Measurements from ENCODE around the gene PPFIBP2. TPM values are rescaled to one million over a fixed set of nuclear protein-coding genes. Genes with fewer than 3 reads are reported as not detected.

The PPFIBP2 gene
- total and polyA plus RNA-seq, 2 donors (not counting 1 experiment from before 2014, with no cell fraction given), result 22.3 to 175 TPM

- intact Hi-C loops (cut with micrococcal nuclease), result no loop called here
- H3K4me1 Mint-ChIP-seq, result peaks cover 61% of the 10 kb centered on the region
- H3K9me3 Mint-ChIP-seq (ENCODE audit: insufficient read depth), result no peaks in the 10 kb centered on the region
- Histone ChIP-seq H3K9me3 (ENCODE audit: control extremely low read depth in 1 of 3, control insufficient read depth in 2 of 3, insufficient read depth in 1 of 3, low read length in 2 of 3) (no peaks in the 10 kb centered on the region), H4K20me1 (ENCODE audit: control insufficient read depth, insufficient read depth, low read length, poor library complexity, severe bottlenecking) (no peaks in the 10 kb centered on the region), H2AFZ (ENCODE audit: insufficient read depth, low read depth, low read length, poor library complexity, severe bottlenecking) (no peak overlapping the region), H3K4me2 (replicated peaks; ENCODE audit: low read depth, low read length, poor library complexity, severe bottlenecking) (peak overlapping the region; percentile 10), H3K9ac (ENCODE audit: low read length) (no peak overlapping the region), H3K36me3 (replicated peaks in 1 of 2; ENCODE audit: control extremely low read depth in 1 of 2, control insufficient read depth in 1 of 2, extremely low read depth in 1 of 2, insufficient read depth in 2 of 2, low read length in 1 of 2) (no peaks in the 10 kb centered on the region), H3K4me3 (ENCODE audit: control extremely low read depth in 1 of 5, extremely low read depth in 1 of 5, insufficient read depth in 1 of 5, low read depth in 2 of 5, low read length in 4 of 5) (no peak overlapping the region), H3K4me1 (ENCODE audit: control insufficient read depth in 2 of 2, insufficient read depth in 2 of 2, low read length in 2 of 2) (peaks cover 61 to 65% of the 10 kb centered on the region in 2 donors), H3K79me2 (ENCODE audit: control insufficient read depth, insufficient read depth, low read length) (peaks cover 13% of the 10 kb centered on the region), H3K27ac (ENCODE audit: low read length in 2 of 2) (no peak overlapping the region), H3K27me3 (replicated peaks in 1 of 4; ENCODE audit: control extremely low read depth in 1 of 4, control insufficient read depth in 3 of 4, insufficient read depth in 4 of 4, low read length in 3 of 4) (no peaks in the 10 kb centered on the region)
- ChIA-PET CTCF (interaction anchor here (0.8 to 1.8 kb wide), 7 partner anchors 12 to 171 kb away, joined by 3 to 8 read pairs (median 5); partner anchors contain the start of gene PPFIBP2), POLR2A (no interaction called here)
- no peak overlapping the region for H3K4me3 Mint-ChIP-seq
- TF ChIP-seq EZH2 (IDR thresholded peaks at IDR 0.05; ENCODE audit: borderline replicate concordance, insufficient read depth, low read depth, low read length, poor library complexity, severe bottlenecking) (no peak), CTCF (IDR thresholded peaks at IDR 0.05) (no peak)
- no peaks in the 10 kb centered on the region for H3K27me3 Mint-ChIP-seq
- WGBS (ENCODE audit: insufficient coverage), result 100% methylated on average over 1 of the region's 2 CpGs
- no peak for DNase-seq
- ATAC-seq (ENCODE audit: low read depth), result no peak
- H3K27ac Mint-ChIP-seq, result peak overlapping the region; percentile 54
Measured at GRCh38 chr11:7493670-7494069, 20.1 kb upstream of the PPFIBP2 start.

GRCh38 chr11:7494086-7494745, 19.6 kb upstream of the PPFIBP2 start:
- Histone ChIP-seq H3K27me3 (replicated peaks in 1 of 4; ENCODE audit: control extremely low read depth in 1 of 4, control insufficient read depth in 3 of 4, insufficient read depth in 4 of 4, low read length in 3 of 4) (no peaks in the 10 kb centered on the region), H3K9me3 (ENCODE audit: control extremely low read depth in 1 of 3, control insufficient read depth in 2 of 3, insufficient read depth in 1 of 3, low read length in 2 of 3) (no peaks in the 10 kb centered on the region), H3K27ac (ENCODE audit: low read length in 2 of 2) (no peak overlapping the region), H3K4me3 (ENCODE audit: control extremely low read depth in 1 of 5, extremely low read depth in 1 of 5, insufficient read depth in 1 of 5, low read depth in 2 of 5, low read length in 4 of 5) (no peak overlapping the region), H3K4me1 (ENCODE audit: control insufficient read depth in 2 of 2, insufficient read depth in 2 of 2, low read length in 2 of 2) (peaks cover 67 to 70% of the 10 kb centered on the region in 2 donors), H4K20me1 (ENCODE audit: control insufficient read depth, insufficient read depth, low read length, poor library complexity, severe bottlenecking) (no peaks in the 10 kb centered on the region), H2AFZ (ENCODE audit: insufficient read depth, low read depth, low read length, poor library complexity, severe bottlenecking) (no peak overlapping the region), H3K36me3 (replicated peaks in 1 of 2; ENCODE audit: control extremely low read depth in 1 of 2, control insufficient read depth in 1 of 2, extremely low read depth in 1 of 2, insufficient read depth in 2 of 2, low read length in 1 of 2) (no peaks in the 10 kb centered on the region), H3K9ac (ENCODE audit: low read length) (no peak overlapping the region), H3K79me2 (ENCODE audit: control insufficient read depth, insufficient read depth, low read length) (peaks cover 13% of the 10 kb centered on the region), H3K4me2 (replicated peaks; ENCODE audit: low read depth, low read length, poor library complexity, severe bottlenecking) (peak overlapping the region; percentile 10)
- ChIA-PET CTCF (interaction anchor here (0.8 to 1.8 kb wide), 7 partner anchors 12 to 171 kb away, joined by 3 to 8 read pairs (median 5); partner anchors contain the start of gene PPFIBP2), POLR2A (interaction anchor here (1.3 kb wide), 1 partner anchor 19 kb away, joined by 4 read pairs; no protein-coding TSS in a partner anchor)
- no peak overlapping the region for H3K4me3 Mint-ChIP-seq
- ATAC-seq (ENCODE audit: low read depth) (no peak), DNase-seq (no peak)
- H3K27ac Mint-ChIP-seq, result peak overlapping the region; percentile 54
- H3K9me3 Mint-ChIP-seq (ENCODE audit: insufficient read depth), result no peaks in the 10 kb centered on the region
- H3K27me3 Mint-ChIP-seq, result no peaks in the 10 kb centered on the region
- WGBS (ENCODE audit: insufficient coverage), result 100% methylated on average over 1 of the region's 5 CpGs
- TF ChIP-seq EZH2 (IDR thresholded peaks at IDR 0.05; ENCODE audit: borderline replicate concordance, insufficient read depth, low read depth, low read length, poor library complexity, severe bottlenecking) (no peak), CTCF (IDR thresholded peaks at IDR 0.05) (no peak)
- H3K4me1 Mint-ChIP-seq, result peaks cover 65% of the 10 kb centered on the region
- intact Hi-C loops (cut with micrococcal nuclease), result no loop called here

All from B cell (primary cell).